SK-N-SH (cell line): ENCODE data around the gene AP5M1. TPM values are rescaled to one million over a fixed set of nuclear protein-coding genes. Genes with fewer than 3 reads are reported as not detected.

Source experiments
- CTCF ChIA-PET: fragments of 300-600, 350-600 bp; formaldehyde crosslinking; extraction: SDS; loops from one replicate; lab custom pipeline; 2021; lab: Yijun Ruan, JAX
- POLR2A ChIA-PET: fragments of 350-600 bp; sonication (Branson Sonifier 250); formaldehyde crosslinking; extraction: SDS; loops from one replicate; lab custom pipeline; 2020; ENCODE audit warnings: antibody characterized with exemption, inconsistent platforms; lab: Yijun Ruan, JAX
- DNase-seq: peaks from one replicate; pipeline ENCODE4 v3.0.0; 2012
- H2AFZ ChIP-seq: fragments of 200-600 bp; sonication (generic); 2 replicates; pipeline ENCODE4 v1.8.1; 2016; ENCODE audit warnings: antibody characterized with exemption, mild to moderate bottlenecking, low read depth
- H3F3A ChIP-seq: fragments of 200-600 bp; sonication (generic); replicated peaks from 2 replicates; pipeline ENCODE3; 2016; ENCODE audit warnings: antibody characterized with exemption, mild to moderate bottlenecking; ENCODE audit not compliant: insufficient read depth
- H3K27ac ChIP-seq, 2 experiments: fragments of 200-500 bp in 1 of 2; fragments of 200-600 bp in 1 of 2; sonication (Bioruptor generic) in 1 of 2; sonication (generic), shearing (Covaris generic) in 1 of 2; 2 replicates each; pipeline versions ENCODE4 v1.5.1 to v1.6.1; 2014 to 2016; ENCODE audit warnings: low read depth in 2 of 2, inconsistent platforms in 1 of 2, low read length in 1 of 2, mild to moderate bottlenecking in 1 of 2, mixed read lengths in 1 of 2
- H3K27me3 ChIP-seq: fragments of 200-600 bp; sonication (generic), shearing (Covaris generic); 2 replicates; pipeline ENCODE4 v1.6.1; 2016; ENCODE audit warnings: mixed run types; ENCODE audit not compliant: insufficient read depth
- H3K36me3 ChIP-seq, 2 experiments: fragments of 200-500 bp in 1 of 2; fragments of 200-600 bp in 1 of 2; sonication (Bioruptor generic) in 1 of 2; sonication (generic) in 1 of 2; replicated peaks in 1 of 2; 2 replicates each; pipeline versions ENCODE3 to v1.5.1; 2014 to 2016; ENCODE audit warnings: low read length in 1 of 2, mild to moderate bottlenecking in 1 of 2; ENCODE audit not compliant: insufficient read depth in 2 of 2, control insufficient read depth in 1 of 2
- H3K4me1 ChIP-seq, 2 experiments: fragments of 200-500 bp in 1 of 2; fragments of 200-600 bp in 1 of 2; sonication (Bioruptor generic) in 1 of 2; sonication (generic), shearing (Covaris generic) in 1 of 2; 2 replicates each; pipeline versions ENCODE4 v1.5.1 to v1.6.1; 2014 to 2016; ENCODE audit warnings: low read depth in 1 of 2, low read length in 1 of 2, mixed run types in 1 of 2; ENCODE audit not compliant: insufficient read depth in 2 of 2, control insufficient read depth in 1 of 2
- H3K4me2 ChIP-seq: fragments of 200-600 bp; sonication (generic), shearing (Covaris generic); 2 replicates; pipeline ENCODE4 v1.6.1; 2017; ENCODE audit warnings: mixed run types
- H3K4me3 ChIP-seq, 2 experiments: fragments of 200-500 bp in 1 of 2; fragments of 200-600 bp in 1 of 2; sonication (Bioruptor generic) in 1 of 2; sonication (generic), shearing (Covaris generic) in 1 of 2; 2 replicates each; pipeline versions ENCODE4 v1.5.1 to v1.8.1; 2014 to 2016; ENCODE audit warnings: low read depth in 2 of 2, inconsistent platforms in 1 of 2, low read length in 1 of 2, mild to moderate bottlenecking in 1 of 2, mixed read lengths in 1 of 2, moderate library complexity in 1 of 2
- H3K79me2 ChIP-seq: fragments of 200-600 bp; sonication (generic); 2 replicates; pipeline ENCODE4 v1.8.1; 2017; ENCODE audit warnings: mild to moderate bottlenecking; ENCODE audit not compliant: insufficient read depth
- H3K9ac ChIP-seq: fragments of 200-600 bp; sonication (generic); 2 replicates; pipeline ENCODE4 v1.6.1; 2017; ENCODE audit warnings: mixed run types
- H3K9me2 ChIP-seq: fragments of 200-600 bp; sonication (generic); 2 replicates; pipeline ENCODE4 v1.6.1; 2017; ENCODE audit warnings: mixed run types
- H3K9me3 ChIP-seq: fragments of 200-600 bp; sonication (generic); 2 replicates; pipeline ENCODE4 v1.6.1; 2017; ENCODE audit warnings: mixed run types, mild to moderate bottlenecking, moderate library complexity
- H4K20me1 ChIP-seq: fragments of 200-600 bp; sonication (generic); 2 replicates; pipeline ENCODE4 v1.6.1; 2017; ENCODE audit warnings: mild to moderate bottlenecking, mixed run types; ENCODE audit not compliant: insufficient read depth
- CHD2 ChIP-seq: fragments of 150-350 bp; IDR thresholded peaks from 2 replicates; pipeline ENCODE4 v1.6.1; 2018; ENCODE audit warnings: low read length; ENCODE audit not compliant: partially characterized antibody
- FOSL2 ChIP-seq: IDR thresholded peaks from 2 replicates; pipeline ENCODE4 v1.4.0; 2012; ENCODE audit warnings: low read depth, mild to moderate bottlenecking, moderate library complexity, borderline replicate concordance
- FOXJ3 ChIP-seq: sonication (generic); formaldehyde crosslinking; IDR thresholded peaks from 2 replicates; pipeline ENCODE4 v1.5.1; 2020; ENCODE audit warnings: mild to moderate bottlenecking, missing genetic modification reagents
- MAX ChIP-seq: IDR thresholded peaks from 2 replicates; pipeline ENCODE4 v1.4.0; 2012; ENCODE audit warnings: low read depth
- MEF2A ChIP-seq: IDR thresholded peaks from 2 replicates; pipeline ENCODE4 v1.4.0; 2012; ENCODE audit warnings: low read depth, borderline replicate concordance
- MXI1 ChIP-seq: IDR thresholded peaks from 2 replicates; pipeline ENCODE4 v1.6.1; 2012; ENCODE audit warnings: mild to moderate bottlenecking, low read depth, low read length, improper control_type of control experiment
- NRF1 ChIP-seq: IDR thresholded peaks from 2 replicates; pipeline ENCODE4 v1.6.1; 2012; ENCODE audit warnings: low read depth, mild to moderate bottlenecking, low read length
- POLR2AphosphoS5 ChIP-seq: IDR thresholded peaks from 2 replicates; pipeline ENCODE4 v1.6.1; 2012; ENCODE audit warnings: low read depth, low read length
- RCOR1 ChIP-seq: fragments of 150-350 bp; IDR thresholded peaks from 2 replicates; pipeline ENCODE4 v1.6.1; 2017; ENCODE audit warnings: antibody characterized with exemption, low read length
- RXRA ChIP-seq: IDR thresholded peaks from 2 replicates; pipeline ENCODE4 v1.4.0; 2012; ENCODE audit warnings: low read depth, mild to moderate bottlenecking, borderline replicate concordance
- SMC3 ChIP-seq: IDR thresholded peaks from 2 replicates; pipeline ENCODE4 v1.6.1; 2012; ENCODE audit warnings: low read depth, low read length, improper control_type of control experiment
- TCF12 ChIP-seq: IDR thresholded peaks from 2 replicates; pipeline ENCODE4 v1.4.0; 2012
- TEAD4 ChIP-seq: IDR thresholded peaks from 2 replicates; pipeline ENCODE4 v1.4.0; 2012; ENCODE audit warnings: mild to moderate bottlenecking, borderline replicate concordance; ENCODE audit not compliant: insufficient read depth
- USF1 ChIP-seq: IDR thresholded peaks from 2 replicates; pipeline ENCODE4 v1.4.0; 2012; ENCODE audit warnings: low read depth, borderline replicate concordance
- WGBS: methylation state at CpG from one replicate; pipeline ENCODE4 v1.1.6; 2017; ENCODE audit warnings: low lambda C conversion rate; 5-methylcytosine and 5-hydroxymethylcytosine counted together
- polyA plus RNA-seq, 3 experiments: library from polyadenylated mRNA; depleted of rRNA; stranded (reverse); fragments of >200 nt; gene quantifications; 2 replicates each; pipeline ENCODE4 v1.2.3, GENCODE V29; 2012
- TF ChIP-seq, protein P1 (sequence below): IDR thresholded peaks from 2 replicates; pipeline ENCODE4 v1.4.0; 2012; ENCODE audit warnings: low read depth, borderline replicate concordance
- TF ChIP-seq, protein P2 (sequence below): fragments of 150-350 bp; IDR thresholded peaks from 2 replicates; pipeline ENCODE4 v1.6.1; 2016; ENCODE audit warnings: mild to moderate bottlenecking, low read depth, low read length
- TF ChIP-seq, protein P3 (sequence below): fragments of 200-600 bp; sonication (generic); IDR thresholded peaks from 2 replicates; pipeline ENCODE4 v1.6.1; 2017; ENCODE audit warnings: antibody characterized with exemption, mild to moderate bottlenecking, moderate library complexity

Gene AP5M1
- polyA plus RNA-seq, 1 of the 3 experiments (the other 2 are of a cell fraction) = 13.1 TPM

GRCh38 chr14:57275023-57275664 is 6.4 kb downstream of the AP5M1 start:
- 91% methylated on average over 2 of the region's 2 CpGs for WGBS
- no peak for DNase-seq
- H3K27me3 ChIP-seq = no peaks in the 10 kb centered on the region
- peaks cover 42 to 45% of the 10 kb centered on the region in 2 experiments for H3K36me3 ChIP-seq
- ChIA-PET CTCF (no interaction called here), POLR2A (no interaction called here)
- H3K4me3 ChIP-seq = no peak overlapping the region
- H3K9me2 ChIP-seq = no peaks in the 10 kb centered on the region
- TF ChIP-seq NRF1 (no peak), TCF12 (no peak), MEF2A (no peak), MAX (no peak), FOSL2 (no peak), RCOR1 (no peak), USF1 (no peak), CHD2 (no peak), RXRA (no peak), MXI1 (no peak), SMC3 (no peak), TEAD4 (no peak), POLR2AphosphoS5 (no peak), FOXJ3 (CRISPR knock-in tag) (no peak)
- TF ChIP-seq, protein P1, sequence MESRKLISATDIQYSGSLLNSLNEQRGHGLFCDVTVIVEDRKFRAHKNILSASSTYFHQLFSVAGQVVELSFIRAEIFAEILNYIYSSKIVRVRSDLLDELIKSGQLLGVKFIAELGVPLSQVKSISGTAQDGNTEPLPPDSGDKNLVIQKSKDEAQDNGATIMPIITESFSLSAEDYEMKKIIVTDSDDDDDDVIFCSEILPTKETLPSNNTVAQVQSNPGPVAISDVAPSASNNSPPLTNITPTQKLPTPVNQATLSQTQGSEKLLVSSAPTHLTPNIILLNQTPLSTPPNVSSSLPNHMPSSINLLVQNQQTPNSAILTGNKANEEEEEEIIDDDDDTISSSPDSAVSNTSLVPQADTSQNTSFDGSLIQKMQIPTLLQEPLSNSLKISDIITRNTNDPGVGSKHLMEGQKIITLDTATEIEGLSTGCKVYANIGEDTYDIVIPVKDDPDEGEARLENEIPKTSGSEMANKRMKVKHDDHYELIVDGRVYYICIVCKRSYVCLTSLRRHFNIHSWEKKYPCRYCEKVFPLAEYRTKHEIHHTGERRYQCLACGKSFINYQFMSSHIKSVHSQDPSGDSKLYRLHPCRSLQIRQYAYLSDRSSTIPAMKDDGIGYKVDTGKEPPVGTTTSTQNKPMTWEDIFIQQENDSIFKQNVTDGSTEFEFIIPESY = no peak
- TF ChIP-seq, protein P2, sequence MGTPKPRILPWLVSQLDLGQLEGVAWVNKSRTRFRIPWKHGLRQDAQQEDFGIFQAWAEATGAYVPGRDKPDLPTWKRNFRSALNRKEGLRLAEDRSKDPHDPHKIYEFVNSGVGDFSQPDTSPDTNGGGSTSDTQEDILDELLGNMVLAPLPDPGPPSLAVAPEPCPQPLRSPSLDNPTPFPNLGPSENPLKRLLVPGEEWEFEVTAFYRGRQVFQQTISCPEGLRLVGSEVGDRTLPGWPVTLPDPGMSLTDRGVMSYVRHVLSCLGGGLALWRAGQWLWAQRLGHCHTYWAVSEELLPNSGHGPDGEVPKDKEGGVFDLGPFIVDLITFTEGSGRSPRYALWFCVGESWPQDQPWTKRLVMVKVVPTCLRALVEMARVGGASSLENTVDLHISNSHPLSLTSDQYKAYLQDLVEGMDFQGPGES = no peak
- TF ChIP-seq, protein P3, sequence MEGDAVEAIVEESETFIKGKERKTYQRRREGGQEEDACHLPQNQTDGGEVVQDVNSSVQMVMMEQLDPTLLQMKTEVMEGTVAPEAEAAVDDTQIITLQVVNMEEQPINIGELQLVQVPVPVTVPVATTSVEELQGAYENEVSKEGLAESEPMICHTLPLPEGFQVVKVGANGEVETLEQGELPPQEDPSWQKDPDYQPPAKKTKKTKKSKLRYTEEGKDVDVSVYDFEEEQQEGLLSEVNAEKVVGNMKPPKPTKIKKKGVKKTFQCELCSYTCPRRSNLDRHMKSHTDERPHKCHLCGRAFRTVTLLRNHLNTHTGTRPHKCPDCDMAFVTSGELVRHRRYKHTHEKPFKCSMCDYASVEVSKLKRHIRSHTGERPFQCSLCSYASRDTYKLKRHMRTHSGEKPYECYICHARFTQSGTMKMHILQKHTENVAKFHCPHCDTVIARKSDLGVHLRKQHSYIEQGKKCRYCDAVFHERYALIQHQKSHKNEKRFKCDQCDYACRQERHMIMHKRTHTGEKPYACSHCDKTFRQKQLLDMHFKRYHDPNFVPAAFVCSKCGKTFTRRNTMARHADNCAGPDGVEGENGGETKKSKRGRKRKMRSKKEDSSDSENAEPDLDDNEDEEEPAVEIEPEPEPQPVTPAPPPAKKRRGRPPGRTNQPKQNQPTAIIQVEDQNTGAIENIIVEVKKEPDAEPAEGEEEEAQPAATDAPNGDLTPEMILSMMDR = no peak
- H3K9ac ChIP-seq = no peak overlapping the region
- H2AFZ ChIP-seq = no peak overlapping the region
- no peaks in the 10 kb centered on the region for H3K9me3 ChIP-seq
- peaks cover 0 to 4% of the 10 kb centered on the region in 2 experiments; a peak in 2 of 4 replicates for H3K4me1 ChIP-seq
- no peaks in the 10 kb centered on the region for H4K20me1 ChIP-seq
- H3K79me2 ChIP-seq = peaks cover 59% of the 10 kb centered on the region
- H3K27ac ChIP-seq = no peak overlapping the region
- H3K4me2 ChIP-seq = no peak overlapping the region
- H3F3A ChIP-seq = peaks cover 16% of the 10 kb centered on the region
